IPS-NIHi11 (cell line): ENCODE measurements around the gene ZNF426.

ENCODE experiments used
- DNase-seq: peaks from one replicate; pipeline ENCODE4 v3.0.0; 2012; ENCODE audit warnings: mixed read lengths, low spot score

The ZNF426 gene

GRCh38 chr19:9498183-9498902 lies 40.1 kb downstream of the ZNF426 start, which contains the start of gene ZNF560:
ZNF560 (minus strand) TSS chr19:9498616; CDS start chr19:9475313, 23,303 bp downstream.
- peak; percentile 31 for DNase-seq

- DNase-seq, result no peak
Measured at GRCh38 chr19:9494096-9494495, 44.3 kb downstream of the ZNF426 start.

- DNase-seq, result no peak
Measured at GRCh38 chr19:9487016-9487415, 51.4 kb downstream of the ZNF426 start.

- DNase-seq, result no peak
Measured at GRCh38 chr19:9485140-9485539, 53.3 kb downstream of the ZNF426 start.

GRCh38 chr19:9474975-9475374 lies 63.5 kb downstream of the ZNF426 start:
- DNase-seq, result no peak
